ENCODE results near the gene FERMT1.

GRCh38 chr20:6168204-6168603, 45.4 kb upstream of the FERMT1 start:
- TF ChIP-seq GATA3 (IDR thresholded peaks at IDR 0.05; ENCODE audit: low read depth, low read length) (no peak), GATA2 (IDR thresholded peaks at IDR 0.05; ENCODE audit: low read depth, low read length) (no peak)
